Calu3 (cell line): ENCODE results near the gene RPS16. TPM values are rescaled to one million over a fixed set of nuclear protein-coding genes. Genes with fewer than 3 reads are reported as not detected.

Experiments used
- BruUV-seq: library from RNA; stranded (reverse); fragments of 400-500 nt; replicated peaks from 2 replicates; lab custom pipeline; 2021; lab: Mats Ljungman, UMichigan
- CTCF ChIA-PET: fragments of 300-600 bp; sonication (Branson Sonifier 250); formaldehyde crosslinking; loops from one replicate; lab custom pipeline; 2022; ENCODE audit warnings: antibody characterized with exemption; lab: Charles Lee
- DNase-seq: peaks from one replicate; pipeline ENCODE4 v3.0.0; 2022
- H3K27ac Mint-ChIP-seq: one replicate; pipeline ENCODE4 v1.8.0; 2022; ENCODE audit warnings: mixed read lengths; ENCODE audit not compliant: unreplicated experiment
- H3K27me3 Mint-ChIP-seq: one replicate; pipeline ENCODE4 v1.8.0; 2022; ENCODE audit warnings: mixed read lengths; ENCODE audit not compliant: unreplicated experiment
- H3K36me3 Mint-ChIP-seq: one replicate; pipeline ENCODE4 v1.8.0; 2022; ENCODE audit warnings: mild to moderate bottlenecking, moderate library complexity, mixed read lengths; ENCODE audit not compliant: insufficient read depth, unreplicated experiment
- H3K4me1 Mint-ChIP-seq: one replicate; pipeline ENCODE4 v1.8.0; 2022; ENCODE audit warnings: mild to moderate bottlenecking, low read depth, mixed read lengths; ENCODE audit not compliant: unreplicated experiment
- H3K4me3 Mint-ChIP-seq: one replicate; pipeline ENCODE4 v1.8.0; 2022; ENCODE audit warnings: mild to moderate bottlenecking, low read depth, moderate library complexity, mixed read lengths; ENCODE audit not compliant: unreplicated experiment
- H3K9me3 Mint-ChIP-seq: one replicate; pipeline ENCODE4 v1.8.0; 2022; ENCODE audit warnings: low read depth, mixed read lengths; ENCODE audit not compliant: unreplicated experiment
- CTCF ChIP-seq: fragments of 200-600 bp; IDR thresholded peaks from one replicate; pipeline ENCODE4 v1.8.0; 2022; ENCODE audit warnings: antibody characterized with exemption; ENCODE audit not compliant: unreplicated experiment
- intact Hi-C: fragments of 100-400 bp; cut with micrococcal nuclease; formaldehyde crosslinking; loops from one replicate; pipeline ENCODE4 v1.10.0; 2022; ENCODE audit not compliant: unreplicated experiment
- total RNA-seq: library from RNA; stranded (reverse); gene quantifications from 2 replicates; pipeline ENCODE4 v1.2.3, GENCODE V29; 2022

RPS16 gene
- total RNA-seq, 1 experiment from 2014 or later, result 1,929 TPM

DNA sequence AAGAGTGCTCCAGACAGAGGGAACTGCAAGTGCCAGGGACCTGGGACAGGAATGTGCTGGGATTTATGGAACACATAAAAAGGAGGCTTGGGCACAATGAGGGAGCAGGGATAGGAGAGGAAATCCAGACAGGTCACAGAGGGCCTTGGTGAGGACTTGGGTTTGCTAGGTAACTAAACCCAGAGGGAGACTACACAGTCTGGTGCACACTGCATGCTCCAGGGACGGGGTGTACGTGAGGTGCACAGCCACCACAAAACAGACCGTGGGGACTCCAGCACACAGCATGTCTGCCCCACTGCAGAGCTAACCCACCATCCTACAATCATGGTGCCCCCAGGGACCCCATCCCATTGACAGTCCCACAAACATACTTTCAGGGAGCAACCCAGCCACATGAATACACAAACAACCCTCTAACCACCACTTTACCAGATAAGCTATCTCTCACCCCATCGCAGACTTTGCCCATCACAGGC lies 34.6 kb downstream of the RPS16 start:
- H3K36me3 Mint-ChIP-seq, result peaks cover 86% of the 10 kb centered on the region
- peak overlapping the region; percentile 94 for H3K27ac Mint-ChIP-seq
- H3K9me3 Mint-ChIP-seq, result no peaks in the 10 kb centered on the region
- TSS peak; percentile 3 for BruUV-seq
- peak overlapping the region; percentile 73 for H3K4me3 Mint-ChIP-seq
- H3K27me3 Mint-ChIP-seq, result no peaks in the 10 kb centered on the region
- intact Hi-C loops, result no loop called here
- H3K4me1 Mint-ChIP-seq, result peaks cover 69% of the 10 kb centered on the region
- DNase-seq, result no peak
- no peak for TF ChIP-seq CTCF
- CTCF ChIA-PET, result interaction anchor here (0.6 to 2.2 kb wide), 4 partner anchors 11 to 393 kb away, joined by 3 to 10 read pairs (median 4); partner anchors contain the start of genes PLEKHG2 and RPS16

DNA sequence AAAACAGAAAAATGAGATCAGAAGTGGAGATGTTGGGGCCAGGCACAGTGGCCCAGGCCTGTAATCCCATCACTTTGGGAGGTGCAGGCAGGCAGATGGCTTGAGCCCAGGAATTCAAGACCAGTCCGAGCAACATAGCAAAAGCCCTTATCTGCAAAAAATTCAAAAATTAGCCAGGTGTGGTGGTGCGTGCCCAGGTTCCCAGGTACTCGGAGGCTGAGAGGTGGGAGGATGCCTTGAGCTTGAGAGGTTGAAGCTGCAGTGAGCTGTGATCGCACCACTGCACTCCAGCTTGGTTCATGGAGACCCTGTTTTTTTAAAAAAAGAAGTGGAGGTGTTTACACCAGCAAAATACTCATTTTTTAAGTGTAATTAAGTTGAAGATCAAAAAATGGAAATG lies 35.7 kb downstream of the RPS16 start:
- CTCF ChIA-PET, result no interaction called here
- Mint-ChIP-seq H3K9me3 (no peaks in the 10 kb centered on the region), H3K4me3 (no peak overlapping the region)

DNA sequence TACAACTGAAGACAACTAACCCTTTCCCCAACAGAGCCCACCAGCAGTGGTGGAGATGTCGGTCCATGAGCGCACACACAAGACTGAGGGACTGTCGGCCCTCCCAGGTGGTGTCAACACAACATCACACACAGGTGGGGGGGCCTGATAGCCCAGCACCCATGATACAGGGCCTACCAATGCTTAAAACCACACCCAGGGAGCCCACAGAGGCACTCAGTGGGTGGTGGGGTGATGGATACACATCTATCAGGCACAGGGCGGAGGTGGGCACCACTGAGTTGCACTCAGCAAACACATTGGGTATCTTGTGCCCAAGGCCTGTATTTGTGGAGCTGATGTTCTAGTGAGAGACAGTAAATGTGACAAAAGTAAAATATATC lies 36.1 kb downstream of the RPS16 start:
- H3K4me3 Mint-ChIP-seq, result no peak overlapping the region
- no TSS peak for BruUV-seq
- H3K9me3 Mint-ChIP-seq, result no peaks in the 10 kb centered on the region
- peak overlapping the region; percentile 63 for H3K27ac Mint-ChIP-seq
- H3K36me3 Mint-ChIP-seq, result peaks cover 86% of the 10 kb centered on the region
- CTCF ChIA-PET, result no interaction called here
- TF ChIP-seq CTCF, result no peak
- DNase-seq, result no peak
- no peaks in the 10 kb centered on the region for H3K27me3 Mint-ChIP-seq
- intact Hi-C loops, result no loop called here
- peaks cover 66% of the 10 kb centered on the region for H3K4me1 Mint-ChIP-seq

More for the DNA sequence above, 35.7 kb downstream of the RPS16 start:
- no peak for DNase-seq
- Mint-ChIP-seq H3K4me1 (peaks cover 66% of the 10 kb centered on the region), H3K27me3 (no peaks in the 10 kb centered on the region), H3K36me3 (peaks cover 86% of the 10 kb centered on the region), H3K27ac (peak overlapping the region; percentile 63)
- no TSS peak for BruUV-seq
- intact Hi-C loops, result no loop called here
- TF ChIP-seq CTCF, result no peak

GRCh38 chr19:39398297-39398864 lies 37.4 kb downstream of the RPS16 start:
- Mint-ChIP-seq H3K4me1 (peaks cover 57% of the 10 kb centered on the region), H3K9me3 (no peaks in the 10 kb centered on the region), H3K27me3 (no peaks in the 10 kb centered on the region), H3K27ac (peak overlapping the region; percentile 63), H3K4me3 (no peak overlapping the region), H3K36me3 (peaks cover 86% of the 10 kb centered on the region)
- CTCF ChIA-PET, result interaction anchor here (0.6 to 2.6 kb wide), 11 partner anchors 9 to 337 kb away, joined by 3 to 52 read pairs (median 3); partner anchors contain the start of genes PLEKHG2, SAMD4B and ZFP36
- no peak for TF ChIP-seq CTCF
- DNase-seq, result peak; percentile 74
- TSS peak; percentile 19 for BruUV-seq
- intact Hi-C loops, result no loop called here
